HepG2 (cell line): ENCODE results near the gene GRIN3B. TPM values are rescaled to one million over a fixed set of nuclear protein-coding genes. Genes with fewer than 3 reads are reported as not detected.

Source experiments
- ARNTL ChIP-seq: sonication (generic); formaldehyde crosslinking; IDR thresholded peaks from 2 replicates; pipeline ENCODE4 v1.4.0; 2020; ENCODE audit warnings: mild to moderate bottlenecking, missing genetic modification reagents
- DR1 ChIP-seq: sonication (generic); formaldehyde crosslinking; IDR thresholded peaks from 2 replicates; pipeline ENCODE4 v1.8.0; 2021; ENCODE audit warnings: mild to moderate bottlenecking, missing genetic modification reagents, inconsistent platforms
- KMT2A ChIP-seq: sonication (generic); formaldehyde crosslinking; IDR thresholded peaks from 2 replicates; pipeline ENCODE4 v1.4.0; 2020; ENCODE audit warnings: missing genetic modification reagents
- NRL ChIP-seq: sonication (generic); formaldehyde crosslinking; IDR thresholded peaks from 2 replicates; pipeline ENCODE4 v1.5.0; 2020; ENCODE audit warnings: missing genetic modification reagents, mild to moderate bottlenecking, moderate library complexity, borderline replicate concordance
- SIN3B ChIP-seq: fragments of 150-350 bp; IDR thresholded peaks from 2 replicates; pipeline ENCODE4 v1.6.1; 2014; ENCODE audit warnings: low read length
- SRSF1 ChIP-seq: fragments of 200-400 bp; formaldehyde crosslinking; optimal IDR thresholded peaks from 2 replicates; pipeline ENCODE3; 2017; ENCODE audit warnings: mild to moderate bottlenecking, low read depth, low read length, moderate library complexity
- ZNF282 ChIP-seq: fragments of 450-650 bp; IDR thresholded peaks from 2 replicates; pipeline ENCODE4 v1.6.1; 2018; ENCODE audit not compliant: partially characterized antibody
- ZNF543 ChIP-seq: sonication (generic); formaldehyde crosslinking; IDR thresholded peaks from 2 replicates; pipeline ENCODE4 v1.4.0; 2020; ENCODE audit warnings: mild to moderate bottlenecking, missing genetic modification reagents
- polyA plus RNA-seq, 8 experiments: library from polyadenylated mRNA; depleted of rRNA in 3 of 8; stranded (reverse) in 7 of 8; unstranded in 1 of 8; fragments of >200 nt; fragmentation: Illumina TruSeq in 4 of 8; extraction: Trizol in 4 of 8; gene quantifications; 2 replicates each; pipeline versions ENCODE4 v1.2.1 to v1.2.3, GENCODE V29; 2011 to 2016; ENCODE audit warnings: low read depth in 4 of 8, missing spikeins in 1 of 8, mixed read lengths in 1 of 8; ENCODE audit not compliant: insufficient read depth in 1 of 8
- total RNA-seq, 5 experiments: library from RNA; depleted of rRNA; stranded (reverse); fragments of >200 nt; fragmentation: Illumina TruSeq; extraction: Trizol; gene quantifications; 2 replicates each; pipeline ENCODE4 v1.2.3, GENCODE V29; 2016; ENCODE audit warnings: low read depth in 1 of 5
- TF ChIP-seq, protein P1 (sequence below): sonication (generic); formaldehyde crosslinking; IDR thresholded peaks from 2 replicates; pipeline ENCODE4 v1.5.1; 2020; ENCODE audit warnings: missing genetic modification reagents, mild to moderate bottlenecking, borderline replicate concordance
- TF ChIP-seq, protein P2 (sequence below): sonication (generic); formaldehyde crosslinking; IDR thresholded peaks from 2 replicates; pipeline ENCODE4 v1.8.0; 2022; ENCODE audit warnings: missing genetic modification reagents, mild to moderate bottlenecking, moderate library complexity, borderline replicate concordance
- TF ChIP-seq, protein P3 (sequence below): sonication (generic); formaldehyde crosslinking; IDR thresholded peaks from 2 replicates; pipeline ENCODE4 v1.5.0; 2020; ENCODE audit warnings: mild to moderate bottlenecking, missing genetic modification reagents, moderate library complexity
- TF ChIP-seq, protein P4 (sequence below): sonication (generic); formaldehyde crosslinking; IDR thresholded peaks from 2 replicates; pipeline ENCODE4 v1.4.0; 2020; ENCODE audit warnings: missing genetic modification reagents, borderline replicate concordance
- TF ChIP-seq, protein P5 (sequence below): sonication (generic); formaldehyde crosslinking; IDR thresholded peaks from 2 replicates; pipeline ENCODE4 v1.8.0; 2022; ENCODE audit warnings: mild to moderate bottlenecking, missing genetic modification reagents; ENCODE audit not compliant: insufficient replicate concordance
- TF ChIP-seq, protein P6 (sequence below): sonication (generic); formaldehyde crosslinking; IDR thresholded peaks from 2 replicates; pipeline ENCODE4 v1.8.0; 2023; ENCODE audit warnings: mild to moderate bottlenecking, missing genetic modification reagents
- TF ChIP-seq, protein P7 (sequence below): sonication (generic); formaldehyde crosslinking; IDR thresholded peaks from 2 replicates; pipeline ENCODE4 v1.4.0; 2020; ENCODE audit warnings: missing genetic modification reagents, low read depth, mild to moderate bottlenecking, borderline replicate concordance

The GRIN3B gene
- total and polyA plus RNA-seq, 2 of the 13 experiments (the other 11 are each of a cell fraction or from before 2014, with no cell fraction given), result 0.07 to 0.20 TPM

DNA sequence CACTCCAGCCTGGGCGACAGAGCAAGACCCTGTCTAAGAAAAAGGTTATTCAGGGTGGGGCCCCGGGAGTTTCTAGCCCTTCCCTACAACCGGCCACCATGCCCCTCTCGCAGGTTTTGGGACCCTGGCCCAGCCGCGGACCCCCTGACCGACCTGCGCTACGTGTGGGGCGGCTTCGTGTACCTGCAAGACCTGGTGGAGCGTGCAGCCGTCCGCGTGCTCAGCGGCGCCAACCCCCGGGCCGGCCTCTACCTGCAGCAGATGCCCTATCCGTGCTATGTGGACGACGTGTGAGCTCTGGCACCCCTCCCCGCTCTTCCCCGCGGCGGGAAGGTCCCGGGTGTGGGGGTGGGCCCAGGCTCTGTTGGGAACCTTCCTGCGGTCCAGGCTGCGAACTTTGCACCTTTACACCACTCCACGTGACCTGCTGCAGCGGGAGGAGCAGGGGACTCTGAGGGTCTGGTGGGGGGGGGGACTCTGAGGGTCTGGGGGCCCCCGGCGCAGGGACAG lies 46.0 kb downstream of the GRIN3B start (continued):
- TF ChIP-seq, protein P1, sequence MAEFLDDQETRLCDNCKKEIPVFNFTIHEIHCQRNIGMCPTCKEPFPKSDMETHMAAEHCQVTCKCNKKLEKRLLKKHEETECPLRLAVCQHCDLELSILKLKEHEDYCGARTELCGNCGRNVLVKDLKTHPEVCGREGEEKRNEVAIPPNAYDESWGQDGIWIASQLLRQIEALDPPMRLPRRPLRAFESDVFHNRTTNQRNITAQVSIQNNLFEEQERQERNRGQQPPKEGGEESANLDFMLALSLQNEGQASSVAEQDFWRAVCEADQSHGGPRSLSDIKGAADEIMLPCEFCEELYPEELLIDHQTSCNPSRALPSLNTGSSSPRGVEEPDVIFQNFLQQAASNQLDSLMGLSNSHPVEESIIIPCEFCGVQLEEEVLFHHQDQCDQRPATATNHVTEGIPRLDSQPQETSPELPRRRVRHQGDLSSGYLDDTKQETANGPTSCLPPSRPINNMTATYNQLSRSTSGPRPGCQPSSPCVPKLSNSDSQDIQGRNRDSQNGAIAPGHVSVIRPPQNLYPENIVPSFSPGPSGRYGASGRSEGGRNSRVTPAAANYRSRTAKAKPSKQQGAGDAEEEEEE (CRISPR knock-in tag), result no peak
- TF ChIP-seq, protein P2, sequence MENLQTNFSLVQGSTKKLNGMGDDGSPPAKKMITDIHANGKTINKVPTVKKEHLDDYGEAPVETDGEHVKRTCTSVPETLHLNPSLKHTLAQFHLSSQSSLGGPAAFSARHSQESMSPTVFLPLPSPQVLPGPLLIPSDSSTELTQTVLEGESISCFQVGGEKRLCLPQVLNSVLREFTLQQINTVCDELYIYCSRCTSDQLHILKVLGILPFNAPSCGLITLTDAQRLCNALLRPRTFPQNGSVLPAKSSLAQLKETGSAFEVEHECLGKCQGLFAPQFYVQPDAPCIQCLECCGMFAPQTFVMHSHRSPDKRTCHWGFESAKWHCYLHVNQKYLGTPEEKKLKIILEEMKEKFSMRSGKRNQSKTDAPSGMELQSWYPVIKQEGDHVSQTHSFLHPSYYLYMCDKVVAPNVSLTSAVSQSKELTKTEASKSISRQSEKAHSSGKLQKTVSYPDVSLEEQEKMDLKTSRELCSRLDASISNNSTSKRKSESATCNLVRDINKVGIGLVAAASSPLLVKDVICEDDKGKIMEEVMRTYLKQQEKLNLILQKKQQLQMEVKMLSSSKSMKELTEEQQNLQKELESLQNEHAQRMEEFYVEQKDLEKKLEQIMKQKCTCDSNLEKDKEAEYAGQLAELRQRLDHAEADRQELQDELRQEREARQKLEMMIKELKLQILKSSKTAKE (CRISPR knock-in tag), result no peak
- TF ChIP-seq NRL (CRISPR knock-in tag) (peak; percentile 22; the same call in 1 of the 2 replicates), DR1 (no peak), SRSF1 (no peak), KMT2A (no peak), ZNF282 (no peak), SIN3B (no peak), ZNF543 (CRISPR knock-in tag) (no peak), ARNTL (peak; percentile 91)
- TF ChIP-seq, protein P3, sequence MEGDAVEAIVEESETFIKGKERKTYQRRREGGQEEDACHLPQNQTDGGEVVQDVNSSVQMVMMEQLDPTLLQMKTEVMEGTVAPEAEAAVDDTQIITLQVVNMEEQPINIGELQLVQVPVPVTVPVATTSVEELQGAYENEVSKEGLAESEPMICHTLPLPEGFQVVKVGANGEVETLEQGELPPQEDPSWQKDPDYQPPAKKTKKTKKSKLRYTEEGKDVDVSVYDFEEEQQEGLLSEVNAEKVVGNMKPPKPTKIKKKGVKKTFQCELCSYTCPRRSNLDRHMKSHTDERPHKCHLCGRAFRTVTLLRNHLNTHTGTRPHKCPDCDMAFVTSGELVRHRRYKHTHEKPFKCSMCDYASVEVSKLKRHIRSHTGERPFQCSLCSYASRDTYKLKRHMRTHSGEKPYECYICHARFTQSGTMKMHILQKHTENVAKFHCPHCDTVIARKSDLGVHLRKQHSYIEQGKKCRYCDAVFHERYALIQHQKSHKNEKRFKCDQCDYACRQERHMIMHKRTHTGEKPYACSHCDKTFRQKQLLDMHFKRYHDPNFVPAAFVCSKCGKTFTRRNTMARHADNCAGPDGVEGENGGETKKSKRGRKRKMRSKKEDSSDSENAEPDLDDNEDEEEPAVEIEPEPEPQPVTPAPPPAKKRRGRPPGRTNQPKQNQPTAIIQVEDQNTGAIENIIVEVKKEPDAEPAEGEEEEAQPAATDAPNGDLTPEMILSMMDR (CRISPR knock-in tag), result peak; percentile 68
- TF ChIP-seq, protein P4, sequence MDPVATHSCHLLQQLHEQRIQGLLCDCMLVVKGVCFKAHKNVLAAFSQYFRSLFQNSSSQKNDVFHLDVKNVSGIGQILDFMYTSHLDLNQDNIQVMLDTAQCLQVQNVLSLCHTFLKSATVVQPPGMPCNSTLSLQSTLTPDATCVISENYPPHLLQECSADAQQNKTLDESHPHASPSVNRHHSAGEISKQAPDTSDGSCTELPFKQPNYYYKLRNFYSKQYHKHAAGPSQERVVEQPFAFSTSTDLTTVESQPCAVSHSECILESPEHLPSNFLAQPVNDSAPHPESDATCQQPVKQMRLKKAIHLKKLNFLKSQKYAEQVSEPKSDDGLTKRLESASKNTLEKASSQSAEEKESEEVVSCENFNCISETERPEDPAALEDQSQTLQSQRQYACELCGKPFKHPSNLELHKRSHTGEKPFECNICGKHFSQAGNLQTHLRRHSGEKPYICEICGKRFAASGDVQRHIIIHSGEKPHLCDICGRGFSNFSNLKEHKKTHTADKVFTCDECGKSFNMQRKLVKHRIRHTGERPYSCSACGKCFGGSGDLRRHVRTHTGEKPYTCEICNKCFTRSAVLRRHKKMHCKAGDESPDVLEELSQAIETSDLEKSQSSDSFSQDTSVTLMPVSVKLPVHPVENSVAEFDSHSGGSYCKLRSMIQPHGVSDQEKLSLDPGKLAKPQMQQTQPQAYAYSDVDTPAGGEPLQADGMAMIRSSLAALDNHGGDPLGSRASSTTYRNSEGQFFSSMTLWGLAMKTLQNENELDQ (CRISPR knock-in tag), result no peak
- TF ChIP-seq, protein P5, sequence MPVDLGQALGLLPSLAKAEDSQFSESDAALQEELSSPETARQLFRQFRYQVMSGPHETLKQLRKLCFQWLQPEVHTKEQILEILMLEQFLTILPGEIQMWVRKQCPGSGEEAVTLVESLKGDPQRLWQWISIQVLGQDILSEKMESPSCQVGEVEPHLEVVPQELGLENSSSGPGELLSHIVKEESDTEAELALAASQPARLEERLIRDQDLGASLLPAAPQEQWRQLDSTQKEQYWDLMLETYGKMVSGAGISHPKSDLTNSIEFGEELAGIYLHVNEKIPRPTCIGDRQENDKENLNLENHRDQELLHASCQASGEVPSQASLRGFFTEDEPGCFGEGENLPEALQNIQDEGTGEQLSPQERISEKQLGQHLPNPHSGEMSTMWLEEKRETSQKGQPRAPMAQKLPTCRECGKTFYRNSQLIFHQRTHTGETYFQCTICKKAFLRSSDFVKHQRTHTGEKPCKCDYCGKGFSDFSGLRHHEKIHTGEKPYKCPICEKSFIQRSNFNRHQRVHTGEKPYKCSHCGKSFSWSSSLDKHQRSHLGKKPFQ (CRISPR knock-in tag), result peak; percentile 66
- TF ChIP-seq, protein P6, sequence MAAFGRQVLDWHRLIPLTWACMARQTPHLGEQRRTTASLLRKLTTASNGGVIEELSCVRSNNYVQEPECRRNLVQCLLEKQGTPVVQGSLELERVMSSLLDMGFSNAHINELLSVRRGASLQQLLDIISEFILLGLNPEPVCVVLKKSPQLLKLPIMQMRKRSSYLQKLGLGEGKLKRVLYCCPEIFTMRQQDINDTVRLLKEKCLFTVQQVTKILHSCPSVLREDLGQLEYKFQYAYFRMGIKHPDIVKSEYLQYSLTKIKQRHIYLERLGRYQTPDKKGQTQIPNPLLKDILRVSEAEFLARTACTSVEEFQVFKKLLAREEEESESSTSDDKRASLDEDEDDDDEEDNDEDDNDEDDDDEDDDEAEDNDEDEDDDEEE, result peak; percentile 39; the same call in 1 of the 2 replicates
- TF ChIP-seq, protein P7, sequence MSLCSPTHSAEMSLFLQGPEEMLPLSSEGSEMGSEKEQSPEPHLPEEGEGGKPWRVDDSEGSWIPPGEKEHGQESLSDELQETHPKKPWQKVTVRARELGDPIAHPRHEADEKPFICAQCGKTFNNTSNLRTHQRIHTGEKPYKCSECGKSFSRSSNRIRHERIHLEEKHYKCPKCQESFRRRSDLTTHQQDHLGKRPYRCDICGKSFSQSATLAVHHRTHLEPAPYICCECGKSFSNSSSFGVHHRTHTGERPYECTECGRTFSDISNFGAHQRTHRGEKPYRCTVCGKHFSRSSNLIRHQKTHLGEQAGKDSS (CRISPR knock-in tag), result no peak
